Measurements from ENCODE around the gene IL25.
"Not testable (repeated sequence)": the region's sequence is repeated elsewhere in the genome, so short reads cannot be mapped to it uniquely, and the experiment has no call there.

The IL25 gene

GRCh38 chr14:23411563-23412525 lies 39.2 kb downstream of the IL25 start:
- DNase-seq = no peak

- DNase-seq = no peak
These were observed 41.1 kb downstream of the IL25 start for GRCh38 chr14:23413681-23414080.

- DNase-seq = no peak
These were observed 41.6 kb downstream of the IL25 start for GRCh38 chr14:23414254-23414653.

GRCh38 chr14:23414906-23415820 lies 42.6 kb downstream of the IL25 start:
- no peak for DNase-seq

GRCh38 chr14:23415821-23416778 lies 43.5 kb downstream of the IL25 start:
- no peak for DNase-seq

- DNase-seq = no peak
These were observed 44.2 kb downstream of the IL25 start for GRCh38 chr14:23416801-23417200.

GRCh38 chr14:23417269-23417668 lies 44.7 kb downstream of the IL25 start:
- DNase-seq = not testable (repeated sequence)

GRCh38 chr14:23418021-23418420 lies 45.4 kb downstream of the IL25 start:
- no peak for DNase-seq

GRCh38 chr14:23419646-23420045 lies 47.0 kb downstream of the IL25 start:
- not testable (repeated sequence) for DNase-seq

GRCh38 chr14:23421594-23421993 lies 49.0 kb downstream of the IL25 start:
- DNase-seq = no peak

- DNase-seq = no peak
These were observed 51.0 kb downstream of the IL25 start for GRCh38 chr14:23423657-23424056.

- DNase-seq = no peak
These were observed 52.6 kb downstream of the IL25 start for GRCh38 chr14:23425169-23425568.

- not testable (repeated sequence) for DNase-seq
These were observed 53.2 kb downstream of the IL25 start for GRCh38 chr14:23425798-23426197.
